Measurements from ENCODE around the gene TMEM266. TPM values are rescaled to one million over a fixed set of nuclear protein-coding genes. Genes with fewer than 3 reads are reported as not detected.

TMEM266 gene
- polyA plus RNA-seq, 1 donor from 2014 or later, result 0.20 TPM

DNA sequence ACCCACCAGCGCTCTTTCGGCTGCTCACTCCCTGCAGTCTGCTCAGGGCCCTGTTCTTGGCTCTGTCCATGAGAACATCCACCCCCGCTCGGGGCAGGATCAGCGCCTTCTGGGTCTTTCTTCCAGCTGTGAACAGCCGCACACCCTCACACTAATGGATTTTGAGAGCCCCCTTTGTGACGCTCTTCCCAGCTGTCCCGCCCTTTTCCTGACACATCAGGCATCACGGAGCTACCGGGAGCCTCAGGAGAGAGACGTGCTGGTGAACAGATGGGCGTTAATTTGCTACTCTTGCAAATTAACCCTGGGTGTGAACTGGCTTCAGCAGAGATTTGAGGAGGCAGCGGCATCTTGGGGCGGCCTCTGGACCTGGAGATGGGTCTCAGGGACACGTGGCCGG is 113.0 kb downstream of the TMEM266 start:
- no peak overlapping the region for H3K27ac Mint-ChIP-seq
- H3K27me3 Mint-ChIP-seq, result peaks cover 4% of the 10 kb centered on the region
- no peaks in the 10 kb centered on the region for H3K36me3 Mint-ChIP-seq
- no peak overlapping the region for H3K4me3 Mint-ChIP-seq
- peaks cover 0 to 1% (median 0%) of the 10 kb centered on the region in 3 donors for H3K9me3 Mint-ChIP-seq
- peaks cover 0 to 2% (median 0%) of the 10 kb centered on the region in 3 donors for H3K4me1 Mint-ChIP-seq

- Mint-ChIP-seq H3K36me3 (no peaks in the 10 kb centered on the region), H3K9me3 (peaks cover 0 to 1% (median 0%) of the 10 kb centered on the region in 3 donors), H3K27me3 (peaks cover 5% of the 10 kb centered on the region), H3K4me3 (no peak overlapping the region), H3K4me1 (peaks cover 0 to 2% (median 0%) of the 10 kb centered on the region in 3 donors), H3K27ac (peak overlapping the region in 1 of 3 donors; percentile 84)
Measured at GRCh38 chr15:76173317-76173834, 113.6 kb downstream of the TMEM266 start.

GRCh38 chr15:76174654-76175053 is 114.9 kb downstream of the TMEM266 start:
- Mint-ChIP-seq H3K36me3 (no peaks in the 10 kb centered on the region), H3K4me3 (no peak overlapping the region), H3K9me3 (peaks cover 0 to 1% (median 0%) of the 10 kb centered on the region in 3 donors), H3K27me3 (peaks cover 5% of the 10 kb centered on the region), H3K4me1 (peaks cover 0 to 2% (median 0%) of the 10 kb centered on the region in 3 donors), H3K27ac (no peak overlapping the region)

GRCh38 chr15:76175442-76175841 is 115.7 kb downstream of the TMEM266 start:
- Mint-ChIP-seq H3K4me1 (peaks cover 0 to 2% (median 0%) of the 10 kb centered on the region in 3 donors), H3K9me3 (peaks cover 0 to 1% (median 0%) of the 10 kb centered on the region in 3 donors), H3K27me3 (peaks cover 7% of the 10 kb centered on the region), H3K4me3 (no peak overlapping the region), H3K36me3 (no peaks in the 10 kb centered on the region), H3K27ac (no peak overlapping the region)

GRCh38 chr15:76176059-76176458 is 116.3 kb downstream of the TMEM266 start:
- Mint-ChIP-seq H3K36me3 (no peaks in the 10 kb centered on the region), H3K4me3 (no peak overlapping the region), H3K27me3 (peaks cover 11% of the 10 kb centered on the region), H3K4me1 (peaks cover 0 to 2% (median 0%) of the 10 kb centered on the region in 3 donors), H3K27ac (no peak overlapping the region), H3K9me3 (peaks cover 0 to 1% (median 0%) of the 10 kb centered on the region in 3 donors)

- H3K36me3 Mint-ChIP-seq, result no peaks in the 10 kb centered on the region
- peaks cover 0 to 1% (median 0%) of the 10 kb centered on the region in 3 donors for H3K9me3 Mint-ChIP-seq
- peaks cover 0 to 3% (median 0%) of the 10 kb centered on the region in 3 donors for H3K4me1 Mint-ChIP-seq
- no peak overlapping the region for H3K4me3 Mint-ChIP-seq
- H3K27ac Mint-ChIP-seq, result no peak overlapping the region
- H3K27me3 Mint-ChIP-seq, result peaks cover 16% of the 10 kb centered on the region
Measured at GRCh38 chr15:76176487-76177085, 116.8 kb downstream of the TMEM266 start.

DNA sequence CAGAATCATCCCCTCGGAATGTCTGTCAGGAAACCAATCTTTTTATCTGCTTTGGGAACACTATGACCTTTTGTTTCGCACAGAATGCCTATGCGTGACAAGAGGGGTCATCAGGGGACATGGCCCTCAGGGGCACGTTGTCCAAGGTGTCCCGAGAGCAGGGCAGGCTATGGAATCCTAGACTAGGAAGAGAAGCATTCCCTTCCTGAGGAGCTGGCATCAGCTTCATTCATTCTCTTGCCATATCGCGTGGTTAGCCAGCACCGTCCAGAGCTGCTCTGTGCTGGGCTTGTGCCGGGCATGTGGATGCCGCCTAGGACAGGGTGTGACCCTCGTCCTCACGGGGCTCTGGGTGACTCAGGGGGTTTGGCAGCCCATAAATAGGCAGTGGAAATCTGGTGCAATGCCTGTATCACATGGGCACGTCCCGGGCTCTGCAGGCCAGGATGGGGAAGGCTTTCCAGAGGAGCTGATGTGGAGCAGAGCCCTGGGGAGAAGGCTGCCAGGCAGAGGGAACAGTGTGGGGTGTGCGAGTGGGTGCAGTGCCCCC is 117.8 kb downstream of the TMEM266 start:
- Mint-ChIP-seq H3K27me3 (peaks cover 21% of the 10 kb centered on the region), H3K4me3 (no peak overlapping the region), H3K27ac (no peak overlapping the region), H3K36me3 (no peaks in the 10 kb centered on the region), H3K9me3 (peaks cover 0 to 1% (median 0%) of the 10 kb centered on the region in 3 donors), H3K4me1 (peaks cover 0 to 3% (median 0%) of the 10 kb centered on the region in 3 donors)

DNA sequence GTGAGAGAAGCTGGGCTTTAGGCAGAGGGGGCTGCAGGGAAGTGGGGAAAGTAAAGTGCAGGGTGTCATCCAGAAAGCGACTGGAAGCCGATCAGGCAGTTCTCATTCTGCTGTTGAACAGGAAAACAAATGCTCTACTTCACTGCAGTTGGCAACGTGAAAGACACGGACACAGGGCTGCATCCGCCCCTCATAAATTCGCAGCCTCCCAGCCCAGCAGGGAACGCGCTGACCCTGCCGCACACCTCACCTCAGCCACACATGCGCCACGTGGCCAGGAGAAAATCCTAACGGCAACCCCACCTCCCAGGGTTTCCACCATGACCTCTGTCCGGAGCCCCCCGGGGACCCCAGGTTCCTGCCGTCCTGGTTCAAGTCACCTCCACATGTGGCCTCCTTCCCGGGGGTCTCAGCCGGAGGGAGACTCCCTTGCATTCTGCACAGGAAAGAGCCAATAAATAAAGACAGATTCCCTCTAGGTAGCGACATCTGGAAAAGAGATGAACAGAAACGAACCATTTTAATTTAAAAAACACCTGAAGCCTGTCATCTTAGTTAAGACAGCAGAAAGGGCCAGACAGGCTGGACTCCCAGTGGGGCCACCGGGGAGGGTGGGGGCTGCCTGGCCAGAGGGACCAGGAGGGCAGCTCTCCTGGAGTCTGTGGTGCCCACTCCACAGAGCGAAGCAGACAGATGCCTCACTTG is 118.7 kb downstream of the TMEM266 start:
- Mint-ChIP-seq H3K4me3 (no peak overlapping the region), H3K9me3 (peaks cover 0 to 1% (median 0%) of the 10 kb centered on the region in 3 donors), H3K27ac (no peak overlapping the region), H3K4me1 (peaks cover 0 to 3% (median 0%) of the 10 kb centered on the region in 3 donors), H3K27me3 (peaks cover 21% of the 10 kb centered on the region), H3K36me3 (no peaks in the 10 kb centered on the region)

- Mint-ChIP-seq H3K27me3 (peaks cover 21% of the 10 kb centered on the region), H3K4me1 (peaks cover 0 to 3% (median 0%) of the 10 kb centered on the region in 3 donors), H3K27ac (no peak overlapping the region), H3K9me3 (no peaks in the 10 kb centered on the region), H3K4me3 (no peak overlapping the region), H3K36me3 (no peaks in the 10 kb centered on the region)
Measured at GRCh38 chr15:76179023-76179422, 119.2 kb downstream of the TMEM266 start.

DNA sequence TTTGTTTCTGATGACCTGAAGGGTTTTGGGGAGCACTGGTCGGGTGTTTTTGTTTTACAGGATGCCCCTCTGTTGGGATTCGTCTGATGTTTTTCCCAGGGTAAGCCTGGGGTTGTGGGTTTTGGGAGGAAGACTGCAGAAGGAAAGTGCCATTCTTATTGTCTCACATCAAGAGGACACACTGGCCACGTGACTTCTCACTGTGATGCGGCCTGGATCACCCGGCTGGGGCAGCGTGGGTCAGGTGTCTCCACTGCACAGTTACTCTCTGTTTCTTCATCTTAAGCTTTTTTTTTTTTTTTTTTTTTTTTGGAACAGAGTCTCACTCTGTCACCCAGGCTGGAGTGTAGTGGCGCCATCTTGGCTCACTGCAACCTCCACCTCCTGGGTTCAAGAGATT is 120.5 kb downstream of the TMEM266 start:
- H3K27ac Mint-ChIP-seq, result no peak overlapping the region
- no peaks in the 10 kb centered on the region for H3K36me3 Mint-ChIP-seq
- no peak overlapping the region for H3K4me3 Mint-ChIP-seq
- peaks cover 0 to 3% (median 0%) of the 10 kb centered on the region in 3 donors for H3K4me1 Mint-ChIP-seq
- peaks cover 24% of the 10 kb centered on the region for H3K27me3 Mint-ChIP-seq
- no peaks in the 10 kb centered on the region for H3K9me3 Mint-ChIP-seq

DNA sequence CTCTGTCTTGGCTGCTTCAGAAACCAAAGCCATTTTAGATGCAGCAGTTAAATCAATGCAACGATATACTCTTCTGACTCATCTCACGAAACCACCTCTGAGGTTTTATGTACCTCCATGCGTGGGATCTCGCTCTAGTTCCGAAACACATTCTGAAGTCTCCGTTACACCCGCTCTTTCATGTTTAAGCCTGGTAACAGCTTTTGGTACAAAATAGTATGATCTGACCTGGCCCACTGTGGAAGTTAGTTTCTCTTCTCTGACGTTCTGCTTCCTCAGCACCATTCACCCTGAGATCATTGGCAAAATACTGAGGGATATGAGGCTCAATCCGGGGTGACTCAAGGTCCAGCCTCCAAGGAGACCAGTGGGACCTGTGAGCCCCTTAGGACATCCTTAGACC is 121.9 kb downstream of the TMEM266 start:
- H3K27me3 Mint-ChIP-seq, result peaks cover 33% of the 10 kb centered on the region
- peaks cover 0 to 3% (median 0%) of the 10 kb centered on the region in 3 donors for H3K4me1 Mint-ChIP-seq
- peak overlapping the region in 1 of 3 donors; percentile 6 for H3K27ac Mint-ChIP-seq
- no peak overlapping the region for H3K4me3 Mint-ChIP-seq
- no peaks in the 10 kb centered on the region for H3K9me3 Mint-ChIP-seq
- no peaks in the 10 kb centered on the region for H3K36me3 Mint-ChIP-seq

DNA sequence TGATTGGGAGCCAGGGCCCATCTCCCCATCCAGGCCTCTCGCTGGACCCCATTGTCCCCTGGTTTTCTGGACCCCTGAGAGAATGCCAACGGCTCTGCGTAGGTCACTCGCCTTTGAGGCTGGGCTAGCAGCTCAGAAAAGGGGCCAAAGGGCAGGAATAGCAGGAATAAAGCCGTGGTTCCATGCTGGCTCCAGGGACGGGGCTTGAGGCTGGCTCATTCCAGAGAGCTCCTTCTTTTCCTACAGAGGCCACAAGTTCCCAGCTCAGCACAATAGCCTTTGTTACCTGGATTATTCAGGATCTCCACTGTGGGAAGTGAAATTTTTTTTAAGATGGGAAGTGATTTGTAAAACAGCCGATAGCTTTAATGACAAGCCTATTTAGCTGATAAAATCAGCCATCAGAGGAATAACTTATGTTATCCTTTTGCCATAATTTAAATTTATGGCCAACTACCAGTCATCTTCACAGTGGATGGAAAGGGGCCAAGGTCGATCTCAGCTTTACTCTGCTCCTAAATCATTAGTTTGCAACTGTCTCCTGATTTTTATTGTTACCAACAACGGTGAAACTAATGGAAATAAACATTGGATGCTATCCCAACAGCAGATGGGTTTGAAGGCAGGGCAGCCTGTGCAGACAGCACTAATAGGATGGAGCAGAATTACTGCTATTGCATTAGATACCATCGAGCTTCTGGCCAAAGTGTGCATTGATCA is 124.3 kb downstream of the TMEM266 start:
- peaks cover 39% of the 10 kb centered on the region for H3K27me3 Mint-ChIP-seq
- H3K27ac Mint-ChIP-seq, result no peak overlapping the region
- no peak overlapping the region for H3K4me3 Mint-ChIP-seq
- H3K9me3 Mint-ChIP-seq, result no peaks in the 10 kb centered on the region
- peaks cover 1% of the 10 kb centered on the region for H3K36me3 Mint-ChIP-seq
- H3K4me1 Mint-ChIP-seq, result peaks cover 0 to 2% (median 0%) of the 10 kb centered on the region in 3 donors

GRCh38 chr15:76184650-76185035 is 124.9 kb downstream of the TMEM266 start:
- H3K27me3 Mint-ChIP-seq, result peaks cover 39% of the 10 kb centered on the region

GRCh38 chr15:76185716-76186115 is 125.9 kb downstream of the TMEM266 start:
- H3K4me1 Mint-ChIP-seq, result peaks cover 2 to 8% (median 6%) of the 10 kb centered on the region in 3 donors

More at GRCh38 chr15:76184650-76185035, 124.9 kb downstream of the TMEM266 start:
- Mint-ChIP-seq H3K27ac (no peak overlapping the region), H3K4me1 (peaks cover 0 to 2% (median 0%) of the 10 kb centered on the region in 3 donors), H3K4me3 (no peak overlapping the region), H3K36me3 (peaks cover 1% of the 10 kb centered on the region), H3K9me3 (no peaks in the 10 kb centered on the region)

More at GRCh38 chr15:76185716-76186115, 125.9 kb downstream of the TMEM266 start:
- no peak overlapping the region for H3K4me3 Mint-ChIP-seq
- peaks cover 43% of the 10 kb centered on the region for H3K27me3 Mint-ChIP-seq
- H3K9me3 Mint-ChIP-seq, result no peaks in the 10 kb centered on the region
- H3K36me3 Mint-ChIP-seq, result peaks cover 1% of the 10 kb centered on the region
- H3K27ac Mint-ChIP-seq, result no peak overlapping the region

Data from IgD-negative memory B cell (primary cell).